ENCODE data around the gene PSMB10.

DNA sequence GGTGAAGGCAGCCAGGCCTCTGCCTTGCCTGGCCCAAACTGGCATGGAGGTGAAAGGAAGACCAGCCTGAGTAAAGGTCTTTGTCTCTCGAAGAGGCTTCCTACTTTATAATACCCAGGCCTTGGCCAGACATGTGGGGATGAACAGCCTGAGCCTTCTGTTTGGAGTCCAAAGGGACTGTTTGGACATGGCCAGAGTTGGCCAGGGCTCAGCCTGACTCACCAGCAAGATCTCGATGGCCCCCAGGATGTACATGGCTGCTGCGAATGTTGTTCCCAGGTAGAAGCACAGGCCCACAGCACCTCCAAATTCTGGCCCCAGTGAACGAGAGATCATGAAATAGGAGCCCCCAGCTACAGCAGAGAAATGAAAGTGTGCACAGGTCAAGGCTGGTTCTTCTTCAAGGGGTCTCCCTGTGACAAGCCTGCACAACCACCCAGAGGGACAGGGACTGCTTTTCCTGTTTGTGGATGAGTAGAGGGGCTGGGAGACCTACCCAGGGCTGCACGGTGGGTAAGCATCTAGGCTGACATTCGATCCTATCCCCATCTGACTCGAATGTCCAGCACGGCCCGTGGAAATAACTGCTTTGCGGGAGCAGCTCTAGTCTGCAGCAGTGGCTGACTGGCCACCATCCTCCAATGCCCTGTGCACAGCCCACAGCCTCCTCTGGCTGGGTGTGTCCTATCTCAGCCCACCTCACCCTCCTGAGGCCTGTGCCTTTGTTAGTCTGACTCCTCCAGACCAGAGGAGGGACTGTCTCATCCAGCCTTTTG is 18.0 kb upstream of the PSMB10 start:
- TF ChIP-seq, protein P1, sequence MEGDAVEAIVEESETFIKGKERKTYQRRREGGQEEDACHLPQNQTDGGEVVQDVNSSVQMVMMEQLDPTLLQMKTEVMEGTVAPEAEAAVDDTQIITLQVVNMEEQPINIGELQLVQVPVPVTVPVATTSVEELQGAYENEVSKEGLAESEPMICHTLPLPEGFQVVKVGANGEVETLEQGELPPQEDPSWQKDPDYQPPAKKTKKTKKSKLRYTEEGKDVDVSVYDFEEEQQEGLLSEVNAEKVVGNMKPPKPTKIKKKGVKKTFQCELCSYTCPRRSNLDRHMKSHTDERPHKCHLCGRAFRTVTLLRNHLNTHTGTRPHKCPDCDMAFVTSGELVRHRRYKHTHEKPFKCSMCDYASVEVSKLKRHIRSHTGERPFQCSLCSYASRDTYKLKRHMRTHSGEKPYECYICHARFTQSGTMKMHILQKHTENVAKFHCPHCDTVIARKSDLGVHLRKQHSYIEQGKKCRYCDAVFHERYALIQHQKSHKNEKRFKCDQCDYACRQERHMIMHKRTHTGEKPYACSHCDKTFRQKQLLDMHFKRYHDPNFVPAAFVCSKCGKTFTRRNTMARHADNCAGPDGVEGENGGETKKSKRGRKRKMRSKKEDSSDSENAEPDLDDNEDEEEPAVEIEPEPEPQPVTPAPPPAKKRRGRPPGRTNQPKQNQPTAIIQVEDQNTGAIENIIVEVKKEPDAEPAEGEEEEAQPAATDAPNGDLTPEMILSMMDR (IDR thresholded peaks at IDR 0.05; ENCODE audit: low read depth, low read length): no peak
- no peak for TF ChIP-seq EZH2phosphoT487 (IDR thresholded peaks at IDR 0.05; ENCODE audit: low read depth)
